Measurements from ENCODE around the gene CACNA2D2.

CACNA2D2 gene

DNA sequence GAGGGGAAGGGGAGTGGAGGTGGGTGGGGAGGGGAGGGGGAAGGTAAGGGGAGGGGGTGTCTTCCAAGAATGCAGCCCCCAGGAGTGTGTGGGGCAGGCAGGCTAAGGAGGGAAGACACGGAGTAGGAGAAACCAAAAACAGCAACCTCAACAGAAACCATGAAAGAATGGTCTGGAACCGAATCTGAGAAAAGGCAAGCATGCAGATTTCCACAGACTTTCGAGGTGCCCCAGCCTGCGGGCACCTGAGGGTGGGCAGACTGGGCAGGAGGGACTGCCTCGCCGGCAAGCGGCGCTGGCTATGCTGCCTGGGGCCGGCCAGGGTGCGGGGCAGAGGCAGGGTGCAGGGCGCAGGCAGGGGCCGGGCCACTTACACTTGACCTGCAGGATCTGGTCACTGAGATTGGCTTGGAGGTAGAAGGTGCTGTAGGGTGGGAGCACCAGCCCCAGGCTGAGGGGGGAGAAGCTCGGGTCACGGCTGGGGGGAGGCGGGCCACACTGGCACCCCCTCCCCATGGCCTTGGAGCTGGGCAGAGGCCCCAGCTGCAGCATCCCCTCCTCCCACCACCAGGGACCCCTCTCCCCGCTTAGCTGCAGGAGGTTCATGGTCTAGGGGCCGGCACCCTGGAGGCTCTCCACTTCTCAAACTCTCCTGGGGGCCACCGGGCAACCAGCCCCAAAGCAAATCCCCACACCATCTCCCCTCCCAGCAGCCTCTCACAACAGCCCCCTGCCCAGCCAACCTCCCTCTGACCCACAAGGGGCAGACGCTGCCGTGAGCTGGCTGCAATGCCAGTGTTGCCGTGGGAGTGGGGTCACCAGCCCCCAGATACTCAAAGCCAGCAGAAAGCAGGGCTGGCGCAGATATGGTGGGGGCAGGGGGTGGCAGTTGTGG lies 128.8 kb downstream of the CACNA2D2 start:
- DNase-seq (ENCODE audit: low read depth), result no peak
- H3K4me3 ChIP-seq (ENCODE audit: low read depth, low read length), result no peak overlapping the region
- TF ChIP-seq CTCF (conservative IDR thresholded peaks at IDR 0.05; ENCODE audit: low read depth, low read length), result no peak

DNA sequence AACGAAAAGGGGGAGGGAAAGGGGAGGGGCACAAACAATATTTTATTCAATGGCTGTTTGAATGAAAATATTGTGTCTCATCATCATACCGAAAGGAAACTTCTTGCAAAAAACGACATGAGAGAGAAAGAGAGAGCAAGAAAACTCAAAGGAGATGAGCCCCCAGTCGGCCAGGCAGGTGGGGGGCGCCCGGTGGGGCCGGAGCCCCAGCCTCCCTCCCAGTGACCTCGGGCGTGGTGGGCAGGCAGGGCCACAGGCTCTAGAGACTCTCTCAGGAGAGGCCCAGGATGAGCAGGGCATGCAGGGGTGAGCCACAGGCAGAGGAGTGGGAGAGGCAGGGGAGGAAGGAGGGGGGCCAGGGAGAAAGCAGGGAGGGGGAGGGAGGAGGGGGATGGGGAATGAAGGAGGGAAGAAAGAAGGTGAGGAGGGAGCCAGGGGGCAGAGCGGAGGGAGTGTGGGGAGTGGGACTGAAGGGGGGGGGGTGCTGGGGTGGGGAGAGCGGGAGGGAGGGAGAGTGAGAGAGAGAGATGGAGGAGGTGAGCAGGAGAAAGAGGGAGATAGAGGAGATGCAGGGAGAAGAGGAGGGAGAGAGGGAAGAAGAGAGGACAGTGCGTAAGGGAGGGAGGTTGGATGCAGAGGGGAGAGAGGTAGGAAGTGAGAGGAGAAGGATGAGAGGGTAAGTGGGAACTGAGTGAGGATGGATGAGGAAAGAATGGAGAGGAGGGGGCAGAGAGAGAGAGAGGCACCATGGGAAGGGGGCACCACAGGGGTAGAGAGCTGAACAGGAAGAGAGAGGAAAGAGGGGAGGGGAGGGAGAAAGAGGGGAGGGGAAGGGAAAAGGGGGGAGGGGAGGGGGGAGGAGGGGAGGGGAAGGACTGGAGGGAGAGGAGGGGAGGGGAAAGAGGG lies 130.0 kb downstream of the CACNA2D2 start:
- no peak for DNase-seq (ENCODE audit: low read depth)
- H3K4me3 ChIP-seq (ENCODE audit: low read depth, low read length), result no peak overlapping the region
- no peak for TF ChIP-seq CTCF (conservative IDR thresholded peaks at IDR 0.05; ENCODE audit: low read depth, low read length)

- no peak overlapping the region for H3K4me3 ChIP-seq (ENCODE audit: low read depth, low read length)
- no peak for TF ChIP-seq CTCF (conservative IDR thresholded peaks at IDR 0.05; ENCODE audit: low read depth, low read length)
- DNase-seq (ENCODE audit: low read depth), result no peak
Measured at GRCh38 chr3:50372349-50372748, 131.1 kb downstream of the CACNA2D2 start.

- no peak for DNase-seq (ENCODE audit: low read depth)
- H3K4me3 ChIP-seq (ENCODE audit: low read depth, low read length), result no peak overlapping the region
- no peak for TF ChIP-seq CTCF (conservative IDR thresholded peaks at IDR 0.05; ENCODE audit: low read depth, low read length)
Measured at GRCh38 chr3:50371133-50371685, 132.2 kb downstream of the CACNA2D2 start.

GRCh38 chr3:50370594-50370993 lies 132.8 kb downstream of the CACNA2D2 start:
- H3K4me3 ChIP-seq (ENCODE audit: low read depth, low read length), result no peak overlapping the region
- peak; percentile 53 for TF ChIP-seq CTCF (conservative IDR thresholded peaks at IDR 0.05; ENCODE audit: low read depth, low read length)
- DNase-seq (ENCODE audit: low read depth), result peak; percentile 74

DNA sequence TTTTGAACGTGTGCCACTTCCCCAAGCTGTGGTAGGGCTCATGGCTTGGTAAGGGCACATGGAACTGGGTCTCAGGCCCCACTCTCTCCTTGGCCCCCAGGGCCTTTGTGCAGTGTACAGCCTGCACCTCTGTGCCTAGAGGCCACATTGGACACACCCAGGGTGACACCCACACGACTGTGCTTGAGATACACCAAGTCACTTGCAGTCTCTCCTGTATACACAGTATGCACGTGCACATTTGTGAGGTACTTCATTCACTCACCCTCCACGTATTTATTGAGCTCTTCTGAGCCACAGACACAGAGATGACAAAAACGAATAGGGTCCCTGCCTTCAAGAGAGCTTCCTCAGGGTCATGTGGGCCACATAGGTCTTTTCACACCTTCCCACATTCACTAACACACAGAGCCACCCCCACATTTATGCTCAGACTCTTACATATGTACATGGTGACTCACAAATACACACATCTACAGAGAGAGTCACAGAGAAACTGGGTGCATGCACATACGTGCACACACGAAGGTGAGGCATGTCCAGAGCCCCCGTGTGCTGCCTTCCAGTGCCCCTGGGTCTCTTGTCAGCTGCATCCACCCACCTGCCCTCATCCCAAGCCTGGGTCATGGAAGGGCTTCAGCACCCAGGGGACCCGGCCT lies 134.3 kb downstream of the CACNA2D2 start:
- no peak for DNase-seq (ENCODE audit: low read depth)
- no peak overlapping the region for H3K4me3 ChIP-seq (ENCODE audit: low read depth, low read length)
- TF ChIP-seq CTCF (conservative IDR thresholded peaks at IDR 0.05; ENCODE audit: low read depth, low read length), result no peak

Data from choroid plexus epithelial cell (primary cell).